Stimulated activated CD8-positive, alpha-beta memory T cell treated with anti-CD3 and anti-CD28 coated beads, Interleukin-4, amount 100 ng/mL, for 4 hours (primary cell): ENCODE results near the gene SH3YL1.
A peak's percentile ranks its signal among the peaks of the same experiment; 100 is the strongest.

Experiments
- DNase-seq, 2 donors: peaks; one replicate each; pipeline ENCODE4 v3.0.0-alpha.2; 2020; ENCODE audit warnings: low read depth in 2 of 2, low spot score in 1 of 2

Gene SH3YL1

DNA sequence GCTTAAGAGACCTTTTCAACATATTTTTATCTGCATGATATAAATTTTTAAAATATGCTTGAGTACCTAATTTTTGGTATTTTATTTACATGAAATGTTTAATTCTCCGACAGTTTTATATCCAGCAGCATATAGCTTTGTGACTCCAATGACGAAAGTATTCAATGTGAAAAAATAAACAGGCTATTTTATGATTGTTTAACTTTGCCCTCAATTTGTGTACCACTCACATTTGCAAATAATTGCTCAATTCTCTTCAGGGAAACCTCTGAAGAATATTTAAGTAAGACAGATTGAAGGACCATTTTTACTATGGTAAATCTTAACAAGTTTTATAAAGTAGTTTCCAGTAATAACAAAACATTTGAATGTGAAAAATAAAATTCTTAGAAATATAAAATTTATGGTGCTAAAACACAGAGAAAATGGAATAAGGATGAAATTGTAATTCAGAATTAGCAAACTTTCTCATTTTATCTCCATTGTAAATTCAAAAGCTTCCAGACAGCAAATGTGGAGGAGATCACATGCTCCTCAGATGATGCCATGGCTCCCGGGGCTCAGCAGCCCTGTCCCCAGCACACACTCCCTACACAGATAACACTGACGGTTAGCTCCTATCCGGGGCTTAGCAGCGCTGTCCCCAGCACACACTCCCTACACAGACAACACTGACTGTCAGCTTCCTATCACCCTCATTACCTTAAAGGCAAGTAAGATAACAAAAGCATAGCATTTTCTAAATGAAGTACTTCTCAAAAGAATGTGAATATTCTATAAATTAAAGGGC, 39.7 kb downstream of the SH3YL1 start:
- DNase-seq, result no peak

DNA sequence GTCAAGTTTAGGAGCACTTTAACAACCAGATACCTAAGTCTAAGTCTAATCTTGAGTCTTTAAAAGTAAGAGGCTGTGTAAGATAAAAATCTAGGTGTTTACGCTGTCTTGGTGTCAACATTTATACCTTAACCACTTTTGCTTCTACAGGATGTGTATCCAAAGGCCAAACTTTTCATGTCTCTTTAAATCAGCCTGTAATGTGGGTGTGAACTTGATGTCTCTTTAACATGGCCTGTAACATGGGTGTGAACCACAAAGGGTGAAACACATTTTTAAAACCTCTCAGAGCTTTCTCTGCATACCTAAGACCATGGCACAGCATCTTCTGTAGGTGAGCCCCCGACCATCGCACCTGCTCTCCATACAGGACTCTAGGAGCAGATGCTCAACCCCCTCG, 40.4 kb downstream of the SH3YL1 start:
- DNase-seq, result no peak

DNA sequence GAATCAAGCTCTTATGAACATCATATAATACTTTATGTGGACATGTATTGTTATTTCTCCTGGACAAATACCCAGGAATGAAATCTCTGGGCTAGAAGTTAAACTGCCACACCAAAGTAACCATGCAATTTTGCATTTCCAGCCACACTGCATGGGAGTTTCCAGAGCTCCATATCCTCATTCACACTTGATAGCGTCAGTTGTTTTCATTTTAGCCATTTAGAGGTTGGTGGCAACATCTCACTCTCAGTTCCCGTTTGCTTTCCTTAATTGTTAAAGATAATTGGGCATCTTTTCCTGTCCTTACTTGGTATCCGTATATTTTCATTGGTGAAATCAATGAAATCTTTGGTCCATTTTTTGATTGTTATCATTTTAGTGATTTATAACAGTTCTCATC, 47.8 kb downstream of the SH3YL1 start:
- DNase-seq, result no peak

DNA sequence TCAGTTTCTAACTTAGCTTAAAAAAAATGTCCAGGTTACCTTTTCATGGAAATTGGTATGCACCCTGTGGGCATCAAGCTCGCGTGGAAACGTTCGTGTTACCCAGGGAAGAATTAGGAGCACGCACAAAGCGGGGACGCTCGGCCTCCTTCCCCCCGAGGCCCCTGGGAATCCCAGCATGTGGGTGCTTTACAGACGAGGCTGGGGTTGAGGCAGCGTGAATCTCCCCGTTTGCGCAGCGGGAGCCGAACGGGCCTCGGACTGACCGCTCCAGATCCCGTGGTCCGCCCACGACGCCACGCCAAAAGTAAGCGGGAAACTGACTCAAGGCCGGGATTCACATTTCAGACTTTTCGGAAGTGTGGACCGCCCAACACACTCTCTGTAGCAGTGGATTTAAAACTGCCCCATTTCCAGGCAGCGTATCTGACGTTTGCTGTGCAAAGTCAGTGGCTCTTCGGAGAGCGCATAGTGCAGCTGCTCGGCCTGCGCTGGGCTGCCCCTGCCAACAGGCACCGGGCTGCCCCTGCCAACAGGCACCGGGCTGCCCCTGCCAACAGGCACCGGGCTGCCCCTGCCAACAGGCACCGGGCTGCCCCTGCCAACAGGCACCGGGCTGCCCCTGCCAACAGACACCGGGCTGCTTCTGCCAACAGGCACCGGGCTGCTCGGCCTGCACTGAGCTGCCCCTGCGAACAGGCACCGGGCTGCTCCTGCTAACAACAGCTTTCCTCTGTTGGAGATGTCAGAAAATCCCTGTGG, 49.7 kb downstream of the SH3YL1 start:
- DNase-seq, result no peak

DNA sequence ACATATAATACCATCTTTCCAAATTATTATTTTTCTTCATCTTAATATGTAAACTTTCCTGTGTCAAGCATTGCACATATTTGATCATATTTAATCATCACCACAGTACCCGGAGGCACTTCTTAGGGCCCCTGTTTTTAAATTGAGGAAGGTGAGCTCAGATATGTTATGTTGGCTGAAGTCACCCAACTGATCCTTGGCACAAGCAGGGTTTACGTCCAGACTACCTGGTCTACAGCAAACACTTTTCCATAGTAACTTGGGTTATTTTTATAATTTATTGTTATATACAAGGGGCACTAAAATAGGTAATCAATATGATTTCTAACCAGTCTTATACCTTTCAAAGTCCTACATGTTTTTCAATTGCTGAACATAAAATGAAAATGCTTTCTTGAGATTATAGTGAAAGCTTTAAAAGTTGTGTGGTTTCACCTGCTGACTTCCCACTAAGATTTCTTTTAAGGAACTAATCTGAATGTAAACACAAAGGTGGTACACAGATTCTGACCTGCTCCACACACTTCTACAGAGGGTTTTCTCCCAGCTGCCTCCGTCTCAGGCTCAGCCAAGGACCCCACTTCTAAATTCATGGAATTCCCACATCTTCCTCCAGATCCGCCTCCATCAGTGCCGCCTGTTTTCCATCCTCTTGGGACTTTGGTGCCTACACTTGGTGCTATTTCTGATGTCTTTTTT, 52.2 kb downstream of the SH3YL1 start:
- no peak for DNase-seq

DNA sequence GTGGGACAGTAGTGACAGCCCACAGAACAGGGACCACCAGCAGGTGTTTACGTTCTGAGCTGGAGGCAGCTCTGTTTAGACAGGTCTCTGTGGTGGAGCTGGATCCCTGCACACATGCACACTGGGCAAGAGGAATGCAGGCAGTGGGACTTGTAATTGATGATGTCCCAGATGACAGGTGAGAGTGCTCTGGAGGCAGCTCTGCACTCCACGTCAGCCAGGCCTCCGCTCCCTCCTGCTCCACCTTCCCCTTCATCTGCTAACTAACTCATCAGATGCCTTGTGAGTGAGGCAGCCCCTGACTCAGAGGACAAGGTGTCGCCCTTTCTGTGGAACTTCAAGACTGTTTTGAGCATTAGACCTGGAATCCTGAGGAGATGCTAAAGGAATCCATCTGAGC, 53.2 kb downstream of the SH3YL1 start:
- no peak for DNase-seq

DNA sequence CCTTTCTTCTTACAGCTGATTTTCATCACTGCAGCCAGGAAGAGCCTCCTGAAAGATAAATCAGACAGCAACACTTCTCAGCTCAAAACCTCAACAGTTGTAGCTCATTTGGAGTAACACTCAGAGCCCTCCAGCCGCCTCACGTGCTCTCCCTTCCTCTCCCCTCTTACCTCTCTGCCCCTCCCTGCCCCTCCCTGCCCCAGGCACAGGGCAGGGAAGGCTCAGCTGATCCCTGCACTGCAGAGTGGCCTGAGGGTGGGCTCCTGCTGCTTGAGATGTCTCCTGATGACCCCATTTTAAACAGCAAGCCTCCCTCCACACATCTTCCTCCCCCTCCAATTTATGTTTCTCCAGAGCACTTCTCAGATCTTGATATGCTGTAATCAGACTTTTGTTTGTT, 54.4 kb downstream of the SH3YL1 start:
- DNase-seq, result no peak

DNA sequence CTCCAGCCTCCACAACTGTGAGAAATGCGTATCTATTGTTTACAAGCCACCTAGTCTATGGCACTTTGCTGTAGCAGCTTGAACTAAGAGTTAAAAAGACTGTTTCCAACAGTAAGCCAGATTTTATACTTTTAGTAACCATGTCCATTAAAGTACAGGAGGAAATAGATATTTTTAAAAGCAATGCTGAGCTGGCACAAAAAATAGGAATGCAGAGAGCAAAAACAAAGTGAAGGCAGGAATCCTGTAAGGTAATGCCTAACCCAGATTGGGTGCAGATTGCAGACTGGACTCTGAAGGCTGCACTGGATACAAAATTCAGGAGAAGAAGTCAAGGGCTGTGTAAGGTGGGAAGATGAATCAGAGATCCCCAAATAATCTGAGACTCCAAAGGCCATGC, 55.5 kb downstream of the SH3YL1 start:
- DNase-seq, result no peak

DNA sequence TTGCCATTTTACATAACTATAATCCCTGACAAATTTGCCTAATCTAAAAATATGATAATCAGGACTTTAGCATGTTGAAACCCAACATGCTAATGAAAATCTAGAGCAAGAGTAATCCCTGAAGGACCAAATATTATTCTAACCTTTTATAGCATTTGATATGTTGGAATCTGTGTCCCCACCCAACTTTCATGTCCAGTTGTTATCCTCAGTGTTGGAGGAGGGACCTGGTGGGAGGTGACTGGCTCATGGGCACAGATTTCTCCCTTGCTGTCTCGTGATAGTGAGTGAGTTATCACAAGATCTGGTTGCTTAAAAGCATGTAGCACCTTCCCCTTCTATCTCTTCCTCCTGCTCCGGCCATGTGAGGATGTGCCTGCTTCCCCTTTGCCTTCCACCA, 59.8 kb downstream of the SH3YL1 start:
- no peak for DNase-seq

DNA sequence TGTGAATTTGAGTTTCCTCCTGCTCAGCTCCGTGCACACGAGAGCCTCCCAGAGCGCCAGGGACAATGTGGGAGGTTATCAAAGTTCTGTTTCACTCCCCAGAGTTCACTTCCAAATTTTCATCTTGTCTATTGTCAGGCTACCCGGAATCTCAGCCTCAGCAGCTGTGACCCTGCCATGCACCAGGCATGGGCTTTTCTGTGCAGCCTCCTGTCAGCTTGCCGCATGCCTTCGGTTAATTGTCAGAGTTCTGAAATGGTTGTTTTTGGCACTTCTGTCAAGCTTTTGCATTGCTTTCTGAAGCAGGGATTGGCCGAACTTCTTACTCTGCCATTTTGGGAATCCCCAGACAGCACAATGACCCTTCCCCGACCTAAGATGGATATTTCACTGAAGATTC, 60.4 kb downstream of the SH3YL1 start:
- no peak for DNase-seq

DNA sequence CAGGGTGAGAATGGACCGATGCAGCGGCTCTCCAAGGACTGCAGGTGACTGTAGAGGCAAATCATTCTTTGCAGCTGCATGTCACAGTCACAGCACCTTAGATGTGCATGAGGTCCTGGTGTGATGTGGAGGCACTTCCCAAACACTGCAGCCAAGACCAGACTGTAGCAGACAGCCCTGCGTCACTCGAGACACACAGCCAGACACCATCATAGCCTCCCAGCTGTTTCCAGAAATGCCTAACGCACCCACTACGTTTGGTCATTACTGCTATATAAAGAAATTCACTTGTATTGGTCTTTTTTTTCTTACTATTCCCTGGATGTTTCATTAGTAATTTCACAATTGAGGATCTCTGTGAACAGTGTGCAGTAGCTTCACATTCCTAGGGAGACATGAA, 60.9 kb downstream of the SH3YL1 start:
- DNase-seq, result no peak

DNA sequence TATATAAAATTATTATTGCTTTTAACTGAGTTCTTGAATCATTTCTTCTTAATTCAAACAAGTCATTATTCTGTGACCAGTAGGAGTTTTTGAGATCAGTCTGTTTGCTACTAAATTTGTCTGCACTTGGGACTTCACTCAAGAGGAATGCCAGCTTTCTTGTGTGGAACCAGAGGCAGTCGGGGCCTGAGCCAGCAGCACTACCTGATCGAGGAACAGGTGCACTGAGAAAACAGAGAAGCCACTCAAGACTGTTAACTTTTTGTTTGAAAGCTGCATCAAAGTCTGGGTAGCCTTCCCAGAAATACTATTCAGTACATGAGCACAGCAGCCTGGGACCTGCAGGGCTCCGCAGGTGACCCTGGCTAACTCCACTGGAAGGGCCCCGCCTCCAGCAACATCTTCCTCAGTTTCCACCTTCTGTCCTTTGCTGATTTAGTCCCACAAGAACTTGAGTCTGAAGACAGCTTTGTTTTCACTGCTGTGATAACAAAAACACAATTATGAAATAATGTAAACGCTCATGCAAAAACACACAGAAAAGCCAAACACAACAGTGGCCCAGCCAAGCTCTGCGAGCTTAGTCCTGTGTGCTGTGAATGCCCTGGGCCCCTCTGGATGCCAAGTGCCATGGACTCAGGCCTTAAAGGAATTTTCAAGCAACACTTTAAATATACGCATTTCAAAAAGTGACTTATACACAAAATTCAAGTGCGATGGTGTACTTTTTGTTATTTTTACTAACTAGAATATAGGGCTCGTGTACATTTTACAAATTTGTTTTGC, 62.0 kb downstream of the SH3YL1 start:
- no peak for DNase-seq

DNA sequence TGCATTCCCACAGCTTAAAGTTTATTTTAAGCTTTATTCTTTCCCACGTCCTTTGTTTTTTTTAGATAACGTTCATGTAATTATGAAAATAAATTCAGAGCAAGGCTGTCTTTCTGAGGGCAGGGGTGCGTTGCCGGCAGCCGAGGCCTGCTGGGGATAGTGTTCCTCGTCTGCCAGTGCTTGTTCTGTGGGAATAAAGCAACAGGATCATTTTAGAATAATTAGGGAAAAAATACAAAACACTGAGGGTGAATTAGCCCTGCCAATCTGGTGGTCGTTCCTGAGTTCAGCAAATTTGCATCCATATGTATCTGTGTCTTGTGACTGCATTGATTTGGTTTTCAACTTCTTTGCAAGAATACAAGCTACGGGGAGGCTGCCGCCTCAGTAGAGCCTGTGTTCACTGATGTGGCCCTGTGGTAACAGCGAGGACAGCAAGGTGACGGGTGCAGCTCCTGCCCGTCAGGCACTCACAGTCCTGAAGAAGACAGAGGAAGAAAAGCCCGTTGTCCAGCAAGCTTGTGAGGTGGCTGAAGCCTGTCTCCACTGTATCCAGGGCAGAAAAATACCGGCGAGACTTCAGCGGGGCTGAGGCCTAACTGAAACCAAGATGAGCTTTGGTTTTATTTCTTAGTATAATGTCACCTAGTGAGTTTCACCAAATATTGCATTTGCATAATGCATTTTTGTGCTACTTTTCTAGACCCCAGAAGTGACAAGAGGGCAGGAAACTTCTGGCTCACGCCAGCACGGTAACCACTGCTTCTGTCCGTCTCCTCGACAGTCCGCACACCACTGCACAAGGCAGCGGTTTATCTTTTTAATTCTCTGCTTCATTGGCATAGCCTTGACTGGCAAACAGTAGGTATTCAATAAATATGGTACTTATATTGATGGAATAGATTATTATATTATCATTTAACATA, 64.5 kb downstream of the SH3YL1 start:
- no peak for DNase-seq

DNA sequence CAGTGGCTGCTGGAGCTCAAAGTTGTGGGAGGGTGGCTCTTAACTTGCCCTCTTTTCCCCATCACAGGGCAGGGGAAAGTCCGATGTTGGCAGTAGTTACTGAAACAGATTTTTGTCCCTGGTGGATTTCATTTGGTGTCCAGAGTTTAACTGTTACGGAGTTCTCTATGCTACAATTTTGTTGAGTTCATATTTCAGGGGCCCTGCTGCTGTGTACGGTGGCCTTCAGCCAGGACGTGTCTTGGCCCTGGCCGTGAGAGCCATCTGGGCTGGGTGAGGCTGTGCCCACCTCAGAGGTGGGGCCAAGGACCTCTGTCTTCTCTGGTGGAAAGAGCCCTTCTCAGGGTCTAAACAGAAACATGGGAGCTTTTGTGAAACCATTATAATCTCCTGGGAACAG, 67.4 kb downstream of the SH3YL1 start:
- no peak for DNase-seq

DNA sequence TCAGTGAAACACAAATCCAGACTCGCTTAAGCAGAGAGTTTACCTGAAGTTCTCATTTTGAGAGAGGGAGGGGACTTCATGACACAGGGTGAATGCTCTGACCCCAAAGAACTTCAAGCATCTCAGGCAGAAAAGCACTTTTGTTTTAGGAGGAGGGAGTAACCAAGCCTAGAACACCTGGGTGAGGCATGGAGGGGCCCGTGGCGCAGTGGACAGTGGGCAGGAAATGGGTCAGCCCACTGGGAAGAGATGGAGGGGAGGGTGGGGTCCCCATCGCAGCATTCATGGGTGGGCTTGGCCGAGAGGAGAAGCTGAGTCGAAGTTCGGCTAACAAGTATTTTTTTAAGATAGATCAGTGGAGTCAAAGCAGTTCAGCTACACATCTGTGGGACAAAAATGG, 67.9 kb downstream of the SH3YL1 start:
- no peak for DNase-seq

DNA sequence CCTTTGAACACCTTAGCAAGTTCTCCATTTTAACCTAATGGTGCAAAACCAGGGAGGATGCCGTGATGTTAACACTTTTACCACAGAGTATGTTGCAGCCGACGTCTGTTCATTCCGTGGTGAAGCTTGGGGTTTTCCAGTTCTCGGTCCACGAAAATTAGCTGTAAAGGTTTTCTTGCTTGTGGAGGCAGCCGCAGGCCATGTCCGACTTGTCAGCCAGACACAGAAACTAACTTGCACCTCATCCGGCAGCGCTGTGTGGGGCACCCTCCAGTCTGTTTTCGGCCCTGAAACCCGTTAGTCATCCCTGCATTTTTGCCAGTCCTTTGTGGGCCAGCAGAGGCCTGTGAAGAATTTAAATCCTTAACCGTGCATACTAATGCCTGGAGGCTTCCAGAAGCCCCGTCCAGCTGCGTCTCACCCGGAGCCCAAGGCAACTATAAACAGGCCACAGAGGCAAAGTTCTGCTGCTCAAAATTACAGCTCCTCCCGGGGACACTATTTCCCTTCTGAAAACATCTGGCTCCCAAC, 70.6 kb downstream of the SH3YL1 start:
- DNase-seq, result peak; percentile 16 to 32

DNA sequence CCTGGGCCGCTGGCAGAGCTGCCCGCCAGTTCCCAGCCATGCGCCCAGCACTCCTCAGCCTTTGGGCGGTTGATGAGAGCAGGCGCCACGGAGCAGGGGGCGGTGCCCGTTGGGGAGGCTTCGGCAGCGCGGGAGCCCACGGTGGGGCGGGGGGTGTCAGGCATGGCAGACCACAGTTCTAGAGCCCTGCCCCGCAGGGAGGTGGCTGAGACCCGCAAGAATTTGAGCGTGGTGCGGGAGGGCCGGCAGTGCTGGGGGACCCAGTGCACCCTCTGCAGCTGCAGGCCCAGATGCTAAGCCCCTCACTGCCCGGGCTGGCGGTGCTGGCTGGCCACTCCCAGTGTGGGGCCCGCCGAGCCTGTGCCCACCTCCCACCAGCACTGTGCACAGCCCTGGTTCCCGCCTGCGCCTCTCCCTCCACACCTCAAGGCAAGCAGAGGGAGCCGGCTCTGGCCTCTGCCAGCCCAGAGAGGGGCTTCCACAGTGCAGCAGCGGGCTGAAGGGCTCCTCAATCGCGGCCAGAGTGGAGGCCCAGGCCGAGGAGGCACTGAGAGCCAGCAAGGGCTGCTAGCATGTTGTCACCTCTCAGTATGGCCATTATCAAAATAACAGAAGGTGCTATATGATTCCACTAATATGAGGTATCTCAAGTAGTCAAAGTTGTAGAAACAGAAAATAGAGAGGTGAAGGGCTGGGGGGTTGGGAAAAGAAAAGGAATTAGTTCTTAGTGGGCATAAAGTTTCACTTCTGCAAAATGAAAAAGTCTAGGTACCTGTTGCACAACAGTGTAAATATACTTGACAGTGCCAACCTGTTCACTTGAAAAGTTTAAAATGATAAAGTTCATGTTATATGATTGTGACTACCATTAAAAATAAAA, 72.3 kb downstream of the SH3YL1 start:
- DNase-seq, result no peak

DNA sequence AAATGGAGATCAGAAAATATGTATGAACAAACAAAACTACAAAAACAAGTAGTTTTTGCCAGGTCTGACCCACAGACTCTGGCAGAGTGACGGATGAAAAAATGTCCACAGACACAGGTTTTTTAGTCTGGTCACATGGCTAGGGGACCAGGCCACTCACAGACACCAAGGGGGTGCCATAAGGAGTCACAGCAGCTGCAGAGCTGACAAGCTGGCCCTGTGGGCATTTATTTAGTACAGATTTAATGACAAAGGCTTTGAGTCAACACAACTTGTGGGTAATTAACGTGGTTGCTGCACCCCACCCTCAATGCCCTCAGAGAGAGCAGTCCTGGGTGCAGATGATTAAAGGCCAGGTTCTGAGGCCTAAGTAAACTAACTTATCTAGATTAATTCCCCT, 76.0 kb downstream of the SH3YL1 start:
- DNase-seq, result no peak

DNA sequence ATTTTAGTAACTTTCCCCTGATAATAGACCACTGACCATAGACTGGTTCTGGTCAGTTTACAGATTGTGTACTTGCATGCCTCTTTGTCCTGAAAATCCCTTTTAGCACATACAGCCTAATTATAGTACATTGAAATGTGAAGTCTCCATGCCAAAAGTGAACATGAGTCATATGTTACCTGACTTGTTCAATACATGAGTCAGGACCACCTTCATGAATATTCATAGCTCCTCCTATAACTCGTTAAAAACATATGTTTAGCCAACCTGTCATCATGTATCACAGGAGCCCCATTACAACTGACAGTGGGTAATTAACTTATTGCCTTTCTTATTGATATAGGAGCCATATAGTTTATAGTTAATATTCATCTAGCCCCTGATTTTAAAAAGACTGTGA, 78.6 kb downstream of the SH3YL1 start:
- no peak for DNase-seq
